Heart left ventricle (tissue), 13 donors: Measurements from ENCODE around the gene FOXQ1.

Source experiments
- POLR2A ChIP-seq, 2 donors: fragments of 450-650 bp; IDR thresholded peaks; one replicate each; pipeline ENCODE4 v1.6.1; 2017; ENCODE audit warnings: antibody characterized with exemption in 2 of 2, mild to moderate bottlenecking in 2 of 2, moderate library complexity in 2 of 2
- TF ChIP-seq, protein P1 (sequence below), 12 donors: fragments of 200-600 bp; sonication (generic) in 4 of 12; IDR thresholded peaks; one replicate each; pipeline versions ENCODE4 v1.5.0 to v1.8.0; 2018 to 2022; ENCODE audit warnings: antibody characterized with exemption in 12 of 12, mild to moderate bottlenecking in 5 of 12
- donor health status: ischemic (EF 13 %, LVEDD 7.1; RV severe dilation, severe dysfunction).
- donor health status: DM: no; HTN: yes; CAD: no.
- donor health status: DM: no; HTN: no; CAD: no.
- donor health status: ischemic (EF 25% LVEDD 6.9; RV normal size, moderate dysfunction).
- donor health status: ischemic (EF 25% LVEDD 5.7; RV mildly dilated, moderate dysfunction).
- donor health status: ischemic (EF 35%, LVEDD 5.7; RV mildly dilated, moderate dysfunction).
- donor health status: nonischemic (EF 11% LVEDD 7.7; RV severe dilation, severe dysfunction).
- donor health status: DM: yes; HTN: yes; CAD: no.
- donor health status: PGD.
- donor health status: ischemic (EF 29% LVEDD 5.4; RV normal size, mild dysfunction).
- donor health status: nonischemic (EF 23%, LVEDD 6.1; RV moderate dilation, normal function).

DNA sequence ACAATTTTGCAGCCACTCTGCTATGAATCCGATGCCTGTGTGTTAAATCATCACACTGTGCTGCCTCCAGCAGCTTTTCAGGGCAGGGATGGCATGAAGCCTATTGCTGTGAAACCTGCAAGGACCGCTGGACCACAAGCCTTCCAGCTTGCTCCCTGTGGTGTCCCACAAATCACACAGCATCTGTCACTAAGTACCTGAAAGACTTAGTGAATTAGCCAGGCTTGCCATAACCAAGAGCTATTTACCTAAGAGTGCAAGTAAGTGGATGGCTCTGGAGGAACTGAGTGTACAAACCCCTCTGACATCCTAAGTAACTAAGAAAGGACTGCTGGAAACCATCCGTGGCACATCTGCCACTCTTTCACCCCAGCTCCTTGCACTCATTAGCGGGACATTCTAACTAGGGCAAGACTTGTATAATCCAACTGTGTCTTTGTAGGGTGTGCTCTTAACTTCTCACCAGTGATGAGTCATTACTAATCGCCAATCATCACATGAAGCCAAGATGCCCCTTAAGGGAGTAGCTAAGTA, 34.7 kb downstream of the FOXQ1 start:
- TF ChIP-seq, protein P1, sequence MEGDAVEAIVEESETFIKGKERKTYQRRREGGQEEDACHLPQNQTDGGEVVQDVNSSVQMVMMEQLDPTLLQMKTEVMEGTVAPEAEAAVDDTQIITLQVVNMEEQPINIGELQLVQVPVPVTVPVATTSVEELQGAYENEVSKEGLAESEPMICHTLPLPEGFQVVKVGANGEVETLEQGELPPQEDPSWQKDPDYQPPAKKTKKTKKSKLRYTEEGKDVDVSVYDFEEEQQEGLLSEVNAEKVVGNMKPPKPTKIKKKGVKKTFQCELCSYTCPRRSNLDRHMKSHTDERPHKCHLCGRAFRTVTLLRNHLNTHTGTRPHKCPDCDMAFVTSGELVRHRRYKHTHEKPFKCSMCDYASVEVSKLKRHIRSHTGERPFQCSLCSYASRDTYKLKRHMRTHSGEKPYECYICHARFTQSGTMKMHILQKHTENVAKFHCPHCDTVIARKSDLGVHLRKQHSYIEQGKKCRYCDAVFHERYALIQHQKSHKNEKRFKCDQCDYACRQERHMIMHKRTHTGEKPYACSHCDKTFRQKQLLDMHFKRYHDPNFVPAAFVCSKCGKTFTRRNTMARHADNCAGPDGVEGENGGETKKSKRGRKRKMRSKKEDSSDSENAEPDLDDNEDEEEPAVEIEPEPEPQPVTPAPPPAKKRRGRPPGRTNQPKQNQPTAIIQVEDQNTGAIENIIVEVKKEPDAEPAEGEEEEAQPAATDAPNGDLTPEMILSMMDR (IDR thresholded peaks at IDR 0.05) = no peak
- no peak for TF ChIP-seq POLR2A (IDR thresholded peaks at IDR 0.05)
